ENCODE results near the gene MCC. TPM values are rescaled to one million over a fixed set of nuclear protein-coding genes. Genes with fewer than 3 reads are reported as not detected.
A peak's percentile ranks its signal among the peaks of the same experiment; 100 is the strongest.

Gene MCC
- total RNA-seq, 4 donors from 2014 or later: 57.7 to 91.5 (median 76.0) TPM

DNA sequence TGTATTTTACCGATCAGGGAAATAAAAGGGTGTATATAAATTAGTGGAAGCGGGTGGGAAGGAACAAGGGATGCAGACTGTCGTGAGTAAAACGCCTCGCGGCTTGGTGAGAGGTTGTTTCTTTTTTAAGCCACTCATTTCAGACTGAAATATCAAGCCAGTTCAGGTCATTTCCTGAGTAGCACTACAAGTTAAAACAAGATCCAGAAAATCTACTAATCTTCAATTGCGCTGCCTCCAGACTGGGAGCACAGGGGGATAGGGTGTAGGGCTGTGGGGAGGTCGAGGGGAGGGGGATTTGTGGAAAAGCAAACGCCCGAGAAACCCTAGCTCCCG lies 194.3 kb downstream of the MCC start:
- TF ChIP-seq, protein P1, sequence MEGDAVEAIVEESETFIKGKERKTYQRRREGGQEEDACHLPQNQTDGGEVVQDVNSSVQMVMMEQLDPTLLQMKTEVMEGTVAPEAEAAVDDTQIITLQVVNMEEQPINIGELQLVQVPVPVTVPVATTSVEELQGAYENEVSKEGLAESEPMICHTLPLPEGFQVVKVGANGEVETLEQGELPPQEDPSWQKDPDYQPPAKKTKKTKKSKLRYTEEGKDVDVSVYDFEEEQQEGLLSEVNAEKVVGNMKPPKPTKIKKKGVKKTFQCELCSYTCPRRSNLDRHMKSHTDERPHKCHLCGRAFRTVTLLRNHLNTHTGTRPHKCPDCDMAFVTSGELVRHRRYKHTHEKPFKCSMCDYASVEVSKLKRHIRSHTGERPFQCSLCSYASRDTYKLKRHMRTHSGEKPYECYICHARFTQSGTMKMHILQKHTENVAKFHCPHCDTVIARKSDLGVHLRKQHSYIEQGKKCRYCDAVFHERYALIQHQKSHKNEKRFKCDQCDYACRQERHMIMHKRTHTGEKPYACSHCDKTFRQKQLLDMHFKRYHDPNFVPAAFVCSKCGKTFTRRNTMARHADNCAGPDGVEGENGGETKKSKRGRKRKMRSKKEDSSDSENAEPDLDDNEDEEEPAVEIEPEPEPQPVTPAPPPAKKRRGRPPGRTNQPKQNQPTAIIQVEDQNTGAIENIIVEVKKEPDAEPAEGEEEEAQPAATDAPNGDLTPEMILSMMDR (IDR thresholded peaks at IDR 0.05): no peak
- TF ChIP-seq POLR2A (IDR thresholded peaks at IDR 0.05): no peak
- 0% methylated on average over 11 of the region's 11 CpGs for WGBS, 2 donors
- intact Hi-C loops (cut with DNase I; ENCODE audit: low total_unique reads): no loop called here
- H3K4me3 ChIP-seq (ENCODE audit: low read depth, poor library complexity, severe bottlenecking): peak overlapping the region; percentile 50
- no peak for DNase-seq (ENCODE audit: low spot score in 2 of 2)

DNA sequence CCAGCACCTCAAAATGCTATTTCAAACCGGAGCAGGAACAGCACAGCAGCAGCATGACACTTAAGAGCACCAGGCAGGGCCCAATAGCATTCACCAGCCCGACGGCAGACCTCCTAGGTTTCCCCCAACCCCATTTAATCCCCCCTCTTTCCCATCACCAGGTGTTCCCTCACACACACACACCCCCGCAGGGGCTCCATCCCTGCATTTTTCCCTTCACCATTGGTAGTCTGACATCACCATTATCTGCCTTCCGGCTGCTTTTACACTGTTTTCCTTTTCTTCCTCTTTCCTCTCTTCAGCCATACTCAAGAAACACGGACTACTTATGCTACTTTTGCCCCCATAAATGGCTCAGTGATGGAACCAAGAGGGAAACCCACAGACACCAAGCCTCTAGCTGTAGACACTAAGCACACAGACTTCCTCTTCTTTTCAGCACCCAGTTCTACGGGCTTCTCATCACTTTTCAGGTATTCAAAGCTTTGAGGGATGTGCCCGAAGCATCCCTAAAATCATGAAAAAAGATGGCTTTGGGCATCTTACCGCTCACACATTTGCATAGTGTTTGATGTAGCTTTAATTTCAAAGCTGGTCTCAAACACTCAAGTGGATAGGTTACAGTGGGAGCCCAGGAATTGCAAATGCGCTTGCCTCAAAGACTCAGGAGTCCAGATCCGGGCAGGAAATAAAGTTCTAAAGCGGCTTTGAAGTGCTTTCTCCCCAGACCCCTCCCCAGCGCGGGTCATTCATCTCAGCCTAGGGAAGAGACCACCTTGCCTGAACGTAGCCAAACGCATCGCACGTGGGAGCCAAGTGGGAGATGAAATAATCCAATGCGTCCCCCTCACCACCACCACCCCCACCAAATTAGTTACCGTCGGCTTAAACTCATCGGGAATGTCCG lies 194.9 kb downstream of the MCC start:
- TF ChIP-seq, protein P1 (IDR thresholded peaks at IDR 0.05): no peak
- TF ChIP-seq POLR2A (IDR thresholded peaks at IDR 0.05): no peak
- H3K4me3 ChIP-seq (ENCODE audit: low read depth, poor library complexity, severe bottlenecking): peak overlapping the region; percentile 50
- 8% methylated on average over 23 of the region's 23 CpGs for WGBS, 2 donors
- peak in 1 of 2 donors; percentile 18 for DNase-seq (ENCODE audit: low spot score in 2 of 2)
- intact Hi-C loops (cut with DNase I; ENCODE audit: low total_unique reads): no loop called here

DNA sequence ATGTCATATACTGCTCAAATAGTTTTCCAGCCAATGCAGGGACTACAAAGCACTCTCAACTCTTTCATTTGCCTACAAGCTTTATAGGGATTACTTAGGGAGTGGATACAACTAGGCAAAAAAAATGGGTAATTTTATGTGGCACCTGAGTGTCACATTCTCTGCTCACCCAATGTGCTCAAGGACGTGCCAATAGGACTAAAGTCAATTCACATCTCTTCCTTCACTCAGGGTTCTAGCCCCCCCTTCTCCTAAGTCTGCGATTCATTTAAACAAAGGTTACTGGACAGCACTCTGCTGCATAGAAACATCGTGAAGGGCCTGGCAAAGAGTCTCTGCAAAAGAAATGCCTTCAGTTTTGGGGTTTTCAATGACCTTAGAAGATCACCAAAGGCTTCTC lies 195.8 kb downstream of the MCC start:
- whole genome bisulfite sequencing, 2 donors: 34 to 45% methylated on average over 3 of the region's 3 CpGs
- no peak overlapping the region for H3K4me3 ChIP-seq (ENCODE audit: low read depth, poor library complexity, severe bottlenecking)
- intact Hi-C loops (cut with DNase I; ENCODE audit: low total_unique reads): no loop called here
- no peak for DNase-seq (ENCODE audit: low spot score in 2 of 2)
- no peak for TF ChIP-seq POLR2A (IDR thresholded peaks at IDR 0.05)
- TF ChIP-seq, protein P1 (IDR thresholded peaks at IDR 0.05): no peak

DNA sequence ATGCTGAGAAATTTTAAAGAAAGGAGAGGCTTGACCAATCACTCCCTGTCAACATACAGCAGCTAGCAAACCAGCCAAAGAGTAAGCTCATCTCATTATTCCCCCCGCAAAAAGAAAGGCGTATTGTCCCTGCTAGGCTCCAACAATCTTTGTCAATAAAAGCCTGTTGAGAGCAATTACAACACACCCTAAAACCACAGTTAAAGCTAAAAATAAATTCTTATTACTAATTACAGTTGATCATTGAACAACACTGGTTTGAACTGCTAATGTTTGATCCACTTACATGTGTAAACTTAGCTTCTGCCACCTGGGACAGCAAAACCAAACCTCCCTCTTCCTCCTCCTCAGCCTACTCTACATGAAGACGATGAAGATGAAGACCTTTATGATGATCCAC lies 204.7 kb downstream of the MCC start:
- WGBS, 2 donors: 81 to 86% methylated on average over 3 of the region's 3 CpGs
- intact Hi-C loops (cut with DNase I; ENCODE audit: low total_unique reads): no loop called here
- TF ChIP-seq, protein P1 (IDR thresholded peaks at IDR 0.05): no peak
- TF ChIP-seq POLR2A (IDR thresholded peaks at IDR 0.05): no peak
- no peak for DNase-seq (ENCODE audit: low spot score in 2 of 2)
- H3K4me3 ChIP-seq (ENCODE audit: low read depth, poor library complexity, severe bottlenecking): no peak overlapping the region

DNA sequence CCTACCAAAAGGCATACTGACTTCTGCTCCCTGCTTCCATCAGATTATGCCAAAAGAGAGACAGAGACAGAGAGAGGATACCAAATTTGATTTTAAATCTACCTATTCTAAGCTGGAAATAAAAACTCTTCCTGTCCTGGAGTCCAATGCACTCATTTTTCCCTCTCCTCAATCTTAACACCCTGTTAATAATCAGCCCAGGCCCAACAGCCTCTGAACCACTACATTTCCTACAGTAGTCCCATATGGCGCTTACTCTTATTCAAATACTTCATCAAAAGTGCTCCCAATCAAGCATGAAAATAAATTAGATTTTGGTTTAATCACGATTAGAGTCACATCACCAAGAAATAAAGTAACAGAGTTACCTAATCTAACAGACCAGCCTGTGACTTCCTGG lies 205.8 kb downstream of the MCC start:
- no peak for TF ChIP-seq POLR2A (IDR thresholded peaks at IDR 0.05)
- TF ChIP-seq, protein P1 (IDR thresholded peaks at IDR 0.05): no peak
- 84 to 89% methylated on average over 2 of the region's 2 CpGs for WGBS, 2 donors
- no peak overlapping the region for H3K4me3 ChIP-seq (ENCODE audit: low read depth, poor library complexity, severe bottlenecking)
- intact Hi-C loops (cut with DNase I; ENCODE audit: low total_unique reads): no loop called here
- DNase-seq (ENCODE audit: low spot score in 2 of 2): no peak
